HG03175 (cell line): ENCODE measurements around the gene SIX5.

ENCODE experiments used
- ATAC-seq: cut with Tn5 transposase; IDR thresholded peaks from one replicate; pipeline ENCODE4 v1.9.1; 2021; ENCODE audit warnings: mild to moderate bottlenecking, moderate library complexity; ENCODE audit not compliant: unreplicated experiment

SIX5 gene

DNA sequence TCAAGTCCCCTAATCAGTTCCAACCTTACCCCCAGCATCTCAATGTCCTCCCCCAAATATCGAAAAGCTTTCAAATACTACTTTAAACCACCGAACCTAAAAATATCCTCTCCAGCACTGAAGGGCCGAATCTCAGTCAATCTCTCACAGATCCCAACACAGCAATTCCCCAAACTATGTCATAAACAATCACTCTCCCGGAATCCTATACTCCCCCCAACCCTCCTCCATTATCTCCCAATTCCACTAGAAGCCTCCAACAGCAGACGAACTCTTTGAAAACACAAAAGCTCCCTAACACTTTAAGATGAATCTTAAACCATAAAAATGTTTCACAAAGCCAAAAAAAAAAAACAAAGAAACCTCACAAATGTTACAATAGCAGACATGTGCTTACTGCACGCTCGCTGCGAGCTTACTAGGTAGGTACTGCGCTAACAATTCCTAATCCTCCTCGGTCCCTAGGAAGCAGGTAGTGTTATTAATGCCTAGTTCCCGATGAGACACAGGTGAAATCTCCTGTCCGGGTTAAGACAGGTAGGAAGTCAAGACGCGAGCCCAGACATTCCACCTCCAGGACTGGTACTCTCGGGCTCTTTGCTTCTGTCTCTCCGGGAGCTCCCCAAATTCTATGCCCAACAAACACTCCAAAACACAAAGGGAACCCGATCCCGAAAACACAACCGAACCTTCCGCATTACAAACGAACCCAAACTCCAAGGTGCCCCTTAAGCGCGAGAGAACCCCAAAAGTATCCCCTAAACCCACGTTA lies 52.5 kb downstream of the SIX5 start:
- ATAC-seq, result no peak

DNA sequence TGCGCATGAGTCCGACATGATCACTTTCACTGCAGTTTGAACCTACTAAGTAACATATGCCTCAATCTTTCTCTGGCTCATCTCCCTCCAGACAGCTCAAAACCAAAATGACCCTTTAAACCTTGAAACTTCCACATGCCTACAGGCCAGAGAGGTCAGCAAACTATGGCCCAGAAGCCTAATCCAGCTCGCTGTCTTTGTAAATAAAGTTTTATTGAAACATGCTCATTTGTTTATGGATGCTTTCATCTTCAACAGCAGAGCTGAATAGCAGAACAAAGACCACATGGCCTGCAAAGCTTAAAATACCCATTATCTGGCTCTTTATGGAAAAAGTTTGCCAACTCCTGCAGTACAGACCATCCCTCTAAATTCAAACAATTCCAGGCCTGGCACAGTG lies 53.9 kb downstream of the SIX5 start:
- no peak for ATAC-seq
